Measurements from ENCODE around the gene LMBR1.
"Not testable (repeated sequence)": the region's sequence is repeated elsewhere in the genome, so short reads cannot be mapped to it uniquely, and the experiment has no call there.

Gene LMBR1

GRCh38 chr7:156733638-156734037 is 159.3 kb downstream of the LMBR1 start:
- intact Hi-C loops (cut with DNase I), result no loop called here

DNA sequence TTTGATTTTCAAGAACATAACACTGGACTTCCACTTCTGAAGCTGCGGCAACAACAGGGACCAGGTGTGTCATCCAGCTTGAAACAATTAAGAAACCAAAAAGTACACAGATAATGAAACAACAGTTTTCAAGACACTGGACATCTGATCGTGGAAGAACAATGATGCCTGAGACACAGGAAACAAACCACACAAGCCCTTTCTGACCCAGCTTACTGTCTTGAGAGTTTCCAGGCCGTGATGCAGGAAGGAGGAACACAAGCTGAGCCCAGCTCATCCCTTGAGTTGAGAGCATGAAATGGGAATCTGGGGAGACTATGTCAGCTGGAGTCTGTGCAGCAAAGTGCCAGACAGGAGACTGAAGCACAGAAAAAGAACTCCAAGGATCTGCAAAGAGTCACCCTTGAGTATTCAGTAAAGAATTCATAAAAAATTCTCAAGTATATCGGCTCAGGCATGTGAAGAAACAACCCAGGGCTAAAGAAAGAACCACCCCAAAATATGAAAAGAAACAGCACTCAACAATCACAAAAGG is 160.8 kb downstream of the LMBR1 start:
- intact Hi-C loops (cut with DNase I), result no loop called here
- no peak for DNase-seq

More at GRCh38 chr7:156733638-156734037, 159.3 kb downstream of the LMBR1 start:
- no peak for DNase-seq

GRCh38 chr7:156731651-156732050 is 161.3 kb downstream of the LMBR1 start:
- DNase-seq, result no peak
- intact Hi-C loops (cut with DNase I), result no loop called here

DNA sequence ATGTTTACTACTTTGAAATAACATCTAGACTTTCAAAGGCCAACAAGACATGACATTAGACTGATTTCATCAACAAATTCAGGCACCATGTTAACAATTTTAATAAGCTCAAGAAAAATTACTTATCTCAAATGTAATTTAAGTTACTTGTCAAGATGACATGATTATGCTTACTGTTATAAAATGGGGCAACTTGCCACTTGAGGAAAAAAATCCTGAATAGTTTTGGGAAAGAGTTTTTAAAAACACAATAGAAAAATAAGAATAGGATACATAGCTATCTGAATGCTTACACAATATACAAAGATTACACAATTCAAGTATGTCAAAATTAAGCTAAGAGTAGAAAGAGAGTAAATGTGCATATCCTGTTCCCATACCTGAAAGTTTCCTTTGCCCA is 167.0 kb downstream of the LMBR1 start:
- intact Hi-C loops (cut with DNase I), result no loop called here

DNA sequence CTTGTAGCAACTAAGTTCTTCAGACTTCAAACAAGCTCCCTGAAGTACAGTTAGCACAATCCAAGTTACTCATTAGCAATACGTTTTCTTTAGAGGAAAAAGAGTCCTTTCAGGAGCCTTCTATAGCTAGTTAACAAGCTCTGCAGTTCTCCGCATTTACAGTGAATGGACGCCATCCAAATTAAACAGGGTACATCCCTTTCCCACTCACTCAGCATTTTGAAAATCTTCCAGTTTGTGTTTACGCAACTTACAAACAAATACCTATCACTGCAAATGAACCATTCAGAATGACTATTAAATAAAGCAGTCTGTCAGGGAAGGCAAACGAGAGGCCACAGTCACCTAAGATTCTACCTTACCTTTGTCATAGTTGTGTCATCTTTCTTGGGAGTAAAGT is 167.9 kb downstream of the LMBR1 start:
- DNase-seq, result no peak
- intact Hi-C loops (cut with DNase I), result no loop called here

More for the DNA sequence above, 167.0 kb downstream of the LMBR1 start:
- DNase-seq, result no peak

DNA sequence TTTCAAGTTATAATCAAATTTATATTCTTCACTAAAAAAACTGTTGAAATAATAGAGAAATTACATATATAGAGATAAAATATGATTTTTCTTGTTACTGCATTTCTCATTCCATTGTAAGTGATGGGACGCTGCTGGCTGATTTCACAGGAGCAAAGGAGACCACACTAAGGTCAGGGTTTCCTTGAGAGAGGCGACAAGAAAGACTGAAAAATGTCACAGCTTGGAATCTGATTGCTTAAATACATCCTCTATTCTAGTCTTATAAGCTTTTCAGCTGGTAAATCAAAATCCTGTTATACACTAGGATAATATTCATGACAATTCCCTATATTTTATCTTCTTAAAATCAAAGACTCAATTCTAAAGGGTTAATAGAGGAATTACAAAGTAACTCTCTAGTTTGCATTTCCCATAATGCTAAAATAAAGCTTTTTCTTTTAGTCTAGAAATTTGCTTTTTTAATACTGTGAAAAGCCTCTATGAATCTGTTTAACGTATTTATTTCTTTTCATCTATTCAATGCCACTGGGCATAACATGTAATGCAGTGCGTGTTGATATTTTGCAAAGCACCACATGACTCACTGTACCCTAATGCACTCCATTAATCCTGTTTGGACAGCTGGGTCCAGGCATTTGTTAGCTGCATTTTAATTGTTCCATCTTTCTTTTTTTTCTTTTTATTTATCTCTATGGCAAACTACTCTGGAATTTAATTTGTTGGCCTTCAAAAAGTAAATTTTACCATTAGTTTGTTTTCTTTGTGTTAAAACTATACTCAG is 170.7 kb downstream of the LMBR1 start:
- intact Hi-C loops (cut with DNase I), result no loop called here
- no peak for DNase-seq

DNA sequence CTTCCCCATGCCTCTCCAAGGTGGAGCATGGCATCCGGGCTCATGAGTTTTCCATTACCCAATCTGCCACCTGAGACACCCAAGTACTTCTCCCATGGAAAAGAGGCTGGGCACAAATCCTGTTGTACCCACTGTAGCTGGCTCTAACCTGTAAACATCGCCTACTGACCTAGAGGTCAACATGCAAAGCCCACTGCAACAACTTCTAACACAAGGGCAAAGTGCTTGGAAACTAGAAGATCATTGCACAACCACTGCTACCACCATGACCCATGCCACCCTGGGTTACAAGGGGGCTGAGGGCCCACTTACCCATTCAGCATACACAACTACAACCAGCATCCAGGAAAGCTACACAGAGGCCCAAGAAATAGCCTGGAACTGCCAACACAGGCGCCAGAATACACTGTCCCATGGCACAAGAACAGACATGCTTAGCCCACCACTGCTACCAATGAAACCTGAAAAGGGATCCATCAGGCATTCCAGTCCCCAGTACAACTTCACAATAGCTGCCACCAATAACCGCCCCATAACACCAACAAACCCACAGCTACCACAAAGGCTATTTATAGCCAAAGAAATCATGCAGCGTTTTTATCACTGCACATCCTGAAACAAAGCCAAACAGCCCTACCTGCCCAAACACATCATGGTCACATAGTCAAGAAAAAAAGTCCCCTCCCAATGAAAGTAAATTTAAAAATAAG is 189.1 kb downstream of the LMBR1 start:
- intact Hi-C loops (cut with DNase I), result no loop called here
- no peak for DNase-seq

GRCh38 chr7:156703209-156703608 is 189.8 kb downstream of the LMBR1 start:
- DNase-seq, result peak in 8 of 42 donors; percentile 4 to 46 (median 20)
- intact Hi-C loops (cut with DNase I), result no loop called here

- no peak for DNase-seq
- intact Hi-C loops (cut with DNase I), result no loop called here
These were observed 190.6 kb downstream of the LMBR1 start for GRCh38 chr7:156702399-156702798.

DNA sequence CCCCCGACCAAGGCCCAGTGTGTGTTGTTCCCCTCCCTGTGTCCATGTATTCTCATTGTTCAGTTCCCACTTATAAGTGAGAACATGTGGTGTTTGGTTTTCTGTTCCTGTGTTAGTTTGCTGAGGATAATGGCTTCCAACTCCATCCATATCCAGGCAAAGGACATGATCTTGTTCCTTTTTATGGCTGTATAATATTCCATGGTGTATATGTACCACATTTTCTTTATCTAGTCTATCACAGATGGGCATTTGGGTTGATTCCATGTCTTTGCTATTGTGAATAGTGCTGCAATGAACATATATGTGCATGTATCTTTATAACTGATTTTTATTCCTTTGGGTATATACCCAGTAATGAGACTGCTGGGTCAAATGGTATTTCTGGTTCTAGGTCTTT is 191.2 kb downstream of the LMBR1 start:
- DNase-seq; intact Hi-C loops (cut with DNase I): not testable (repeated sequence)

GRCh38 chr7:156698512-156698911 is 194.5 kb downstream of the LMBR1 start:
- intact Hi-C loops (cut with DNase I); DNase-seq: not testable (repeated sequence)

DNA sequence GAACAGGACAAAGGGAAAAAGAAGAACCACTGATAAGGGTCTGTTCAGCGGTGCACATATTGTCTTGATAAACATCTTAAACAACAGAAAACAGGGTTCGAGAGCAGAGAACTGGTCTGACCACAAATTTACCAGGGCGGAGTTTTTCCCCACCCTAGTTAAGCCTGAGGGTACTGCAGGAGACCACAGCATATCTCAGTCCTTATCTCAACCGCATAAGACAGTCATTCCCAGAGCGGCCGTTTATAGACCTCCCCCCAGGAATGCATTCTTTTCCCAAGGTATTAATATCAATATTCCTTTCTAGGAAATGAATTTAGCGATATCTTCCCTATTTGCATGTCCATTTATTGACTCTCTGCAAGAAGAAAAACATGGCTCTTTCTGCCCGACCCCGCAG is 195.7 kb downstream of the LMBR1 start:
- intact Hi-C loops (cut with DNase I); DNase-seq: not testable (repeated sequence)

- intact Hi-C loops (cut with DNase I), result no loop called here
- DNase-seq, result no peak
These were observed 199.4 kb downstream of the LMBR1 start for GRCh38 chr7:156693627-156694026.

GRCh38 chr7:156692849-156693248 is 200.1 kb downstream of the LMBR1 start:
- DNase-seq, result no peak
- intact Hi-C loops (cut with DNase I), result no loop called here

- DNase-seq, result no peak
- intact Hi-C loops (cut with DNase I), result no loop called here
These were observed 201.2 kb downstream of the LMBR1 start for GRCh38 chr7:156691764-156692163.

- intact Hi-C loops (cut with DNase I), result no loop called here
- no peak for DNase-seq
These were observed 208.3 kb downstream of the LMBR1 start for GRCh38 chr7:156684661-156685060.

DNA sequence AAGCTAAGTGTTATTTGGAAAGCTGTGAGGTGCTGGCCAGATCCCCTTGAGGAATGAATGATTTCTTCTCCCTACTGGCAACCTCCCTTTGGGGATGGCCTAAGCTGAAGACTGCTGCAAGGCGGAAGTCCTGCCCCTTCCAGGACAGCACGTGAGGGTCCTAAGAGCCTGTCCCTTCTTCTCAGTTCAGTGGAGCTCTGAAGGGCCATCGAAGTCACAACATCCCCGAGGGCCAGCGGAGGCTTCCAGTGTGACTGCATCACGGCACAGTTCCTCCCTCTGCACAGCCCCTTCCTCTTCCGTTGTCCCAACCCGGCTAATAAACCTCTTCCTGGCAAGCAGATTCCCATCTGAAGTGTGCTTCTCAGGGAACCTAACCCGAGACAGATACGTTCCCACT is 208.7 kb downstream of the LMBR1 start:
- intact Hi-C loops (cut with DNase I), result no loop called here

DNA sequence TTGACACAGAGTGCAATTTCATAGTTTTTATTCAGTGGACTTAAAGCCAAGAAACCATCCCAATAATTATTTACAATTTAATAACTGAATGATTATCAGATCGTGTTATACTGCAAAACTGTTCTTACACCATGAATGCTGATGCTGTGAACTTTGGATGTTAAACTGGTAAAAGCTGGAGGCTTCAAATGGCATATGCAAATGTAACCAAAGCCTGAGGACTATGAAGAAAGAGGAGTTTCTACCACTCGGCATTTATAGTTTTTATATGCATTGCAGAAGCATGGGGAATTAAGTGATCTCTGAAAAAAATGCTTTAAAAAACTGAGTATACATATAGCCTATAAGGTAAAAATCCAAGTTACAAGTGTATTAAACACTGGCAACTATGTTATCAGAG is 210.1 kb downstream of the LMBR1 start:
- intact Hi-C loops (cut with DNase I), result no loop called here
- DNase-seq, result no peak

More for the DNA sequence above, 208.7 kb downstream of the LMBR1 start:
- DNase-seq, result no peak

DNA sequence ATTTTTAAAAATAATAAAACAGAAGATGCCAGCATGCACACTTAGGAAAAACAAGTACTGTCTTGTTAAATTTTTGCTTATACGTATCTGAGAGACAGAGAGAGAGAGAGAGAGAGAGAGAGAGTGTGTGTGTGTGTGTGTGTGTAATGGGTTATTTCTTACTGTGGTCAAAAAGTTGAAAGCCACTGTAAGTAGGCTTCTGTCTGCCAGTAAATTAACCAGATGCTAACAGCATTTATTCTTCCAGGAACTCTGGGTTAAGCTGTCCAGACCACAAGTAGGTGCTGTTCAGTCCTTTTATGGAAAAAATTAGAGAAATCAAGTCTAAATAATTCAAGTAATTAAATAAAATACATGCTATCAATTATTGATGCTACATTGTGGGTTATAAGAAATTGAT is 212.7 kb downstream of the LMBR1 start:
- DNase-seq, result no peak
- intact Hi-C loops (cut with DNase I), result no loop called here

DNA sequence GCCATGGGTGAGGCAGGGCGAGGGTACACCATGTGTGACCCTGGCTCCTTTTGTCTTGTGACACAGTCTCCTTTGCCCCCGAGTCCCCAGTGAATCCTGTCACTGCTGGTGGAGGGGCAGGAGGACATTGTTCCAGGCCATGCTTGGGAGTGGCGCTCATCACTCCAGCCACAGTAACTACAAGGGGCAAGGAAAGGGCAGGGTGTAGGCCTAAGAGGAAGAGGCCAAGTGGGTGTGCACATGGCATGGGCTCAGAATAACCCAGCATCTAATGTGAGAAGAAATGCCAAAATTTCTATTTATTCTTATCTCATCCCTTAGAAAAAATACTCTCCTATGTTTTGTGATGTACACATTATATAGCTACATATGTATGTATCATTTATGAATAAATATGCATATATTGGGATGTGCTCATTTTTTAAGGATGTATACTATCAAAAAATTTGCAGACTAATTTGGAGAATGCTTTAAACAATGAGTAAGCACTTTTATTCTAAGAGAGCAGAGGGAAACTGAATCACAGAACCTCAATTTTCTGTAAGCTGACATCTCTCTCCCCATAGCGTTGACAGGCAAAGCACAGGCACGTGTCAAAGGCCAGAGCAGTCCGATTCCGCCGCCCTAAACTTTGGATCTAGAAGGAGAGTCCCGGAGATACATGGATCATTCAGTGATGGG is 215.5 kb downstream of the LMBR1 start:
- intact Hi-C loops (cut with DNase I), result no loop called here
- no peak for DNase-seq
